ENCODE data around the gene DRC7.

Gene DRC7

DNA sequence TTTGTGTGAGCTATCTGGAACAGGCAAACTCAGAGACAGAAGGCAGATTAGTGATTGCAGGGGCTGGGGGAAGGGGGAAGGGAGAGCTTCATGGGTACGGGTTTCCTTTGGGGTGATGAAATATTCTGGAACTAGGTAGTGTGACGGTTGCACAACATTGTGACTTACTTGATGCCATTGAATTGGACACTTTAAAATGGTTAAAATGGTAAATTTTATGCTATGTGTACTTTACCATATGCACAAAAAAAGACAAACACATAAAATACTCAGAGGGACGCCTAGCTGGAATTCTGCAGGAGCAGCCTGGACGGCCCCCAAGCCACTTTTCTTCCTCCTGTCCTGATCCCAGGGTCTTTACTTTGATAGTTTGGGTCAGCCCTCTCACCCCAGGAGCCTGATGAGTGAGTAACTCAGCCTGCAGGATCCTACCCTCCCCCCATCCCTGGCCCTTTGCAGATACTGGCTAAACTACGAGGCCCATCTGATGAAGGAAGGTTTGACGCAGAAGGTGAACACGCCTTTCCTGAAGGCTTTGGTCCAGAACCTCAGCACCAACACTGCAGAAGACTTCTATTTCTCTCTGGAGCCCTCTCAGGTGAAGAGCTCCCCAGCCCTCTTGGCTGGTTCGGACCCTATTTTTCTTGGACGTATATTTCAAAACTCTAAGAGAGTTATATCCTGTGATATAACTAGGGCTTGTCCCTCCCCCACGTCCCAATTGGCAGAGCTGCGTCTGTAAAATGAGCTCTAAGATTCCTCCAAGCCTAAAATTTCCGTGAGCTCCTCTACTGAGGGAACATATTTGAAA is 18.7 kb upstream of the DRC7 start:
- no peak for DNase-seq

GRCh38 chr16:57676553-57677085 is 18.0 kb upstream of the DRC7 start:
- no peak for DNase-seq

DNA sequence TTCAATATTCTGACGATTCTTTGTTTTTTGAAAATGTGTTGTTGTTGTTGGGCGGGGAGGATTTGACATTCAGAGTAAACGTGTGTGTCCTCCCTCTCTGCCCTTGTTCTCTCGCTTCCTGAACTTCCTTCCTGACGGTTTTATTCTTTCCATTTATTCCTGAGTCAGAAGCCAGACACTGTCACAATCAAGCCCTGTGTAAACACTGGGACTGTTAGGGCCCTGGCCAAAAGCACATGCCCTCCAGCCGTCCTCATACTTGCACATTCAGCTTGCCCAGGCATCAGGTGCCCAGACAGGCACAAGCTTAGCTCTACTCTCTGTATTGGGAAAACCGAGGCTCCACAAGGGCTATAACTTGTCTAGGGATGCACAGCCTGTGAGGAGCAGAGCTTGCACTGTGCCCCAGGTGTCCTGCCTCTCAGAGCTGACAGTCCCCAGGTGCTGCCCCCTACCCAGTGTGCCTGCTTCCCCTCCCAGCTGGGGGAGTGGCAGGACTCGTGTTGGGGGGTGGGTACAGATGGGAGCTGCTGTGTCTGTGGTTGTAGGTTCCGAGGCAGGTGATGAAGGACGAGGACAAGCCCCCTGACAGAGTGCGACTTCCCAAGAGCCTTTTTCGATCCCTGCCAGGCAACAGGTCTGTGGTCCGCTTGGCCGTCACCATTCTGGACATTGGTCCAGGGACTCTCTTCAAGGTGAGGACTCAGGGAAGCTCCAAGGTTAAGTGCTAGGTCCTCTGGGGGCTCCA is 16.8 kb upstream of the DRC7 start:
- no peak for DNase-seq

- no peak for DNase-seq
Measured at GRCh38 chr16:57679016-57679415, 15.6 kb upstream of the DRC7 start.

DNA sequence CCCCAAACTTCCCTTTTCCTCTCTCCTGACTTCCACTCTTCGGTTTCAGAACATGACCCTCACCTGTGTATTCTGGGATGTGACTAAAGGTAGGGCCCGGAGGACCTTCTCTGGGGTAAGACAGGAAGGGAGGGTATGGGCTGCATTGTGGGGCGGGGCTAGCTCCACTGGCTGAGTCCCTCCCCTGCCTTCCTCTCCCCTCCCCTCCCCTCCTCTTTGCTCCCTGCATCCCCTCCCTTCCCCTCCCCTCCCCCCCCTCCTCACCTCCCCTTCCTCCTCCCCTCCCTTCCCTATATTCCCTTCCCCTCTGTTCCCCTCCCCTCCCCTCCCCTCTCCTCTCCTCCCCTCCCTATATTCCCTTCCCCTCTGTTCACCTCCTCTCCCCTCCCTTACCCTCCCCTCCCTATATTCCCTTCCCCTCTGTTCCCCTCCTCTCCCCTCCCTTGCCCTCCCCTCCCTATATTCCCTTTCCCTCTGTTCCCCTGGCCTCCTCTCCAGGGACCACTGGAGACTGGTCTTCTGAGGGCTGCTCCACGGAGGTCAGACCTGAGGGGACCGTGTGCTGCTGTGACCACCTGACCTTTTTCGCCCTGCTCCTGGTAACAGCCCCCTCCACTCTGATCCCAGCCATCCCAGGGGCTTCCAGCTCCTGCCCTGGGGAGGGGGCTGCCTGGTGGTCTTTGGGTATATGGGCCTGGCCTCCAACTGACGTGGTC is 14.7 kb upstream of the DRC7 start:
- DNase-seq: no peak

DNA sequence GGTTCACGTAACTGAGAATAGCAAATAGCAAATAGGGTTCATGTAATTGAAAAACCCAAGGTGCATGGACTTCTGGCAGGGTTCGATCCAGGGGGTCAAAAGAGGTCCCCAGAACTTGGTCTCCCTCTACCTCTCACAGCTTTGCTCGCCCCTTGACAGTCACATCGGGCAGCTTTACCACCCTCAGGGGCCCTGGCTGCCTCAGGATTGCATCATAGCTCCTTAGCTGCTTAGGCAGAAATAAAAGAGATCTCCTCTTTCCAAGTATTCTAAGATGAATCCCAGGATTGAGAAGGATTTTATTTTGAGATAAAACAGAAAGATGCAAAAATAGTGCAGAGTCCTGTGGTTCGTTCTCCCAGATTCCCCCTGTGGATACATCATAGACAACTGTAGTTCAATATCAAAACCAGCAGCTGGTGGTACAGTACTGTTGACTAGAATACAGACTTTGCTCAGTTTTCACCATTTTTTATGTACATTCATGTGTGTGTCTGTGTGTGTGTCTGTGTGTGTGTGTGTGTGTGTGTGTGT is 13.7 kb upstream of the DRC7 start:
- no peak for DNase-seq

DNA sequence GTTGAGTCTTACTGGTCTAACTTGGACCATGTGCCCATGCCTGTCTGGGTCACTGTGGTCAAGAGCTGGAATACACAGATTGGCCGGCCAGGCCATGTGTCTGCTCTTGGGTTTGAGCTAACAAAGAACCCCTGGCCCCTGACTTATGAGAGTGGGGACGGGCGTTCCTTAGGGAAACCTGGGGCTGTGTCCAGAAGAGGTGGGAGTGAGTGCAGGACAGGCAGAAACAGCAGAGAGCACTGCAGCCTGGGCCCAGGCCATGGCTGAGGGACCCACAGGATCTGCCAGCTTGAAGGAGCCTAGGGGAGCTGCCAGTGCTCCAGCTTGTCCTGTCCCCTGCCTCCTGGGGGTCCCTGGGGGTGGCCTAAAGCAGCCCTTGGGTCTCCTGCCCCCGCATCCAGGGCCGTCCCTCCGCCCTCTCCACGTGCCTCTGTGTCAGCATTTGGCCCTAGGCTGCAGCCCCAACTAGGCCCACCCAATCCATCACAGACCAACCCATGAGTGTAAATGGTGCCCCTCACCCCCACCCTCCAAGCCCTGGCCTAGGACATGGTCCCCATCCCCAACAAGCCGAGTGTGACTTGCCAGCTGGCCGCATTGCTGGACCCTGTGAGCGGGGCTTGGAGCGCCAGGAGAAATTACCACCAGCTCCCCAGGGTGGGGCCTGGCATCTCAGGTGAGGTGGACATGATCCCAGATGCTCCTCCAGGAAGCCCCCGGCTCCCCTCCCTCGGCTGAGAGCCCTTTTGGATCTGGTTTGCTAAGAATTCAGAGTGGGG is 12.5 kb upstream of the DRC7 start:
- no peak for DNase-seq

DNA sequence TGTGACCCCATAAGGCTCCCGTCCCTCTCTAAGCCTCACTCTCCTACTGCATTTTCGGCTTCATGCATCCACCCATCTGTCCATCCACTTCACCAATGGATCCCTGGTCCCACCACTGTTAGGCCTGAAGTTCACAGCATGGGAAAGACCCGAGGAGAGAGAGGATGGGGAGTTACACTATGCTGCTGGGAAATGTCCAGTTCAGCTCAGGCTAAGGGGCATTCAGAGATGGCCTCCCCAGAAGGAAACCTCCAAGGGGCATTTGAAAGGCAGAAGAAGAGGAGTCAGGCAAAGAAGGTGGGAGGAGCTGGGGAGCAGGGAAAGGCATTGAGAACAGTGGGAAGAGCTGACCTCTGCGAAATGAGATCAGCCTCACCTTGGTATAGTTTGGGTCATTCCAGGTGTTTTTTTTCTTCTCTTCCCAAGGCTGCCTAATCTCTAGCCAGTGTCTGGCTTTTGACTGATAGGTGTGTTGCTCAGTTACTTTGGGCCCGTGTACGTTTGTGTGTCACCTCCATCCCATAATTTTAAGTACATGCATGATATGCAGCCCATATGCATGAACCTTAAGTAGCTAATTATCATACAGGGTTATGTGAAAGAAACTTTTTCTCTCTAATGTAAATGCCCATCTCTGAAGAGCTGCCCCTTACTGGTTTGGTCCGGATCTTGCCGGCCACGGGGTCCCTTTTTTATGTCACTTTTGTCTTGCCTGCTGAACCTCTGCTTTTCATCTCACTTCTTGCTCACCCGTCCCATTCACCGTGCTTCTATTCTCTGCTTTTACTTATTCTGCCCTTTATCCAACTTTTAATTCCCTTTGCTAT is 11.6 kb upstream of the DRC7 start:
- no peak for DNase-seq

- no peak for DNase-seq
Measured at GRCh38 chr16:57683636-57684545, 10.7 kb upstream of the DRC7 start.

GRCh38 chr16:57684626-57685358 is 9.8 kb upstream of the DRC7 start:
- no peak for DNase-seq

DNA sequence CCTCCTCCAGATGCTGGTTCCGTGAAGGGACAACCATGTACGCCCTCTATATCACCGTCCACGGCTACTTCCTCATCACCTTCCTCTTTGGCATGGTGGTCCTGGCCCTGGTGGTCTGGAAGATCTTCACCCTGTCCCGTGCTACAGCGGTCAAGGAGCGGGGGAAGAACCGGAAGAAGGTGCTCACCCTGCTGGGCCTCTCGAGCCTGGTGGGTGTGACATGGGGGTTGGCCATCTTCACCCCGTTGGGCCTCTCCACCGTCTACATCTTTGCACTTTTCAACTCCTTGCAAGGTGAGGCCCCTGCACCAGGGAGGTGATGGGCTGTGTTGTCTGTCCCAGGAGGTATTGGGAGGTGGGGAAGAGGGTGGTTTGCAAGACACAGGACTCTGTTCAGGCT is 9.0 kb upstream of the DRC7 start:
- no peak for DNase-seq

GRCh38 chr16:57686577-57686976 is 8.0 kb upstream of the DRC7 start:
- no peak for DNase-seq

DNA sequence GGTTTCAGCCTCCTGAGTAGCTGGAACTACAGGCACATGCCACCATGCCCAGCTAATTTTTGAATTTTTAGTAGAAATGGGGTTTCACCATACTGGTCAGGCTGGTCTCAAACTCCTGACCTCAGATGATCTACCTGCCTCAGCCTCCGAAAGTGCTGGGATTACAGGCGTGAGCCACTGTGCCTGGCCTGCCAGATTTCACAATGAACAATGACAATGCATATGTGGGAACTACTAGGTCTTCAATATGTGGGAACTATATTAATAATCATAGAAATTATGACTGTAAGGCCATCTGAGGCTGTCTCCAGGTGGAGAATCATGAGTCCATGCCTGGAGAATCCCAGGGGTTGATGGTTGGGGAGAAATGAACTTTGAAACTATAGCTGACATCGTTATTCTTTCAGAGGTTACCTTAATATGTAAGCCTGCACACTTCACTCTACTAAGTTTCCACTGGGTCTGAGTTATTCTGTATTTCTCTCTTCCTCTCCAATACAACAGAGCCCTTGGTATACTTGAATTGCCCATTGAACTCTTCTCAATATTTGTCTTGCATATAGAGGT is 7.2 kb upstream of the DRC7 start:
- no peak for DNase-seq

DNA sequence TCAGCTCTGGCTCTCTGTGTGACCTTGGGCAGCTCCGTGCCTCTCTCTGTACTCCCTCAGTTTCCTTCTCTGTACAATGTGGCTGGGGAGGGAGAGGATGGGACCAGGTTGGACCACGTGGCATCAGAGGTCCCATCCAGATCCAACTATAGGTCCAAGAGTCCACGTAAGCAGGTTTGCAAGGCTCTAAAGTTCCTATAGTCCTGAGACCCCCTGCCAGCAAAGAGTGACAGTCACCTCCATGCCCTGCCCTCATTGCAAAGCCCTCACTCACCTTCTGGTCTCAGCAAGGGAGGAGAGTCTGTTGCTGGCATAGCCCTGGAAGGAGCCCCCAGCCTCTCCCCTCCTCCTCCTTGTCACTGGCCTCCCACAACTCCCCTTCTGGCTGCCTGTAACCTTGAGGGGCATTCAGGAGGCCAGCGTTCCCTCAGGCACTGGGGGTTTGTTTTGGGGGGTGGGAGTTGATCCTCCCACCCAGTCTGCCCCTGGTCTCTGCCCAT is 6.1 kb upstream of the DRC7 start:
- DNase-seq: no peak

- DNase-seq: no peak
Measured at GRCh38 chr16:57688987-57689761, 5.4 kb upstream of the DRC7 start.

- DNase-seq: no peak
Measured at GRCh38 chr16:57689762-57690558, 4.6 kb upstream of the DRC7 start.
